Motor neuron (in vitro differentiated cells): ENCODE measurements around the gene LRMDA. TPM values are rescaled to one million over a fixed set of nuclear protein-coding genes. Genes with fewer than 3 reads are reported as not detected.

Source experiments
- ATAC-seq, 8 experiments: fragments of 200-7000 bp; cut with Tn5 transposase; replicated peaks in 6 of 8; 2 replicates each; pipeline ENCODE4 v1.8.0; 2021; ENCODE audit warnings: mild to moderate bottlenecking in 8 of 8, moderate library complexity in 8 of 8
- H3K27ac ChIP-seq, 2 donors: fragments of 250-450 bp; sonication (Bioruptor Pico); 2 replicates each; pipeline ENCODE4 v1.9.0; 2021; ENCODE audit warnings: antibody characterized with exemption in 2 of 2, mild to moderate bottlenecking in 2 of 2, moderate library complexity in 1 of 2
- H3K4me1 ChIP-seq, 2 donors: fragments of 250-450 bp; sonication (Bioruptor Pico); replicated peaks in 1 of 2; 2 replicates each; pipeline ENCODE4 v1.6.1; 2021; ENCODE audit warnings: antibody characterized with exemption in 2 of 2, mild to moderate bottlenecking in 2 of 2, moderate library complexity in 1 of 2
- H3K4me3 ChIP-seq, 5 donors: fragments of 250-450 bp; sonication (Bioruptor Pico); 2 replicates each; pipeline ENCODE4 v1.9.0; 2021; ENCODE audit warnings: antibody characterized with exemption in 5 of 5, mild to moderate bottlenecking in 5 of 5, moderate library complexity in 4 of 5
- WGBS, 10 experiments: fragments of 450-650 bp; shearing (Covaris generic); methylation state at CpG; one replicate each; pipeline ENCODE4 v1.0.0; 2022; 5-methylcytosine and 5-hydroxymethylcytosine counted together
- in situ Hi-C, 9 experiments: fragments of 400-800 bp; cut with MboI; loops; one replicate each; pipeline ENCODE4 v1.15.0; 2021; ENCODE audit warnings: low sequenced_read_pairs in 9 of 9, low pct_unique_long_range_greater_than_20kb in 2 of 9; ENCODE audit not compliant: unreplicated experiment in 9 of 9
- total RNA-seq, 8 experiments: library from RNA; unstranded; fragments of 300-600 nt; gene quantifications; 2 replicates each; pipeline versions ENCODE4 v1.2.3 to v1.2.4, GENCODE V29; 2022

Gene LRMDA
- total RNA-seq, 8 experiments from 2014 or later, result 0.85 to 5.4 (median 2.2) TPM; not detected in 1

GRCh38 chr10:76459016-76459730, 1027.7 kb downstream of the LRMDA start:
- no peak for ATAC-seq

GRCh38 chr10:76461024-76461423, 1029.6 kb downstream of the LRMDA start:
- WGBS, 10 experiments, result 11 to 100% (median 81%) methylated on average over 1 to 3 of the region's 3 CpGs; no CpG with 5 or more reads in 1 of the 10 experiments
- ATAC-seq, result no peak
- peaks cover 0 to 2% of the 10 kb centered on the region in 2 donors for H3K4me1 ChIP-seq
- in situ Hi-C loops, result no loop called here
- H3K4me3 ChIP-seq, result no peak overlapping the region
- H3K27ac ChIP-seq, result no peak overlapping the region

More at GRCh38 chr10:76459016-76459730, 1027.7 kb downstream of the LRMDA start:
- no peak overlapping the region for H3K4me3 ChIP-seq
- H3K27ac ChIP-seq, result no peak overlapping the region
- peaks cover 0 to 2% of the 10 kb centered on the region in 2 donors for H3K4me1 ChIP-seq
- 60 to 100% (median 89%) methylated on average over 2 to 7 of the region's 8 CpGs for WGBS, 10 experiments
- in situ Hi-C loops, result no loop called here

- 38 to 86% (median 45%) methylated on average over 1 of the region's 1 CpG; no CpG with 5 or more reads in 6 of the 10 experiments for WGBS, 10 experiments
- no peak overlapping the region for H3K27ac ChIP-seq
- H3K4me1 ChIP-seq, result peaks cover 0 to 14% of the 10 kb centered on the region in 2 donors
- no peak overlapping the region for H3K4me3 ChIP-seq
- ATAC-seq, result no peak
- in situ Hi-C loops, result no loop called here
Observed at GRCh38 chr10:76463111-76463510, 1031.7 kb downstream of the LRMDA start.

GRCh38 chr10:76466836-76467503, 1035.5 kb downstream of the LRMDA start:
- Histone ChIP-seq H3K27ac (no peak overlapping the region), H3K4me1 (peaks cover 0 to 18% of the 10 kb centered on the region in 2 donors), H3K4me3 (no peak overlapping the region)
- WGBS, 10 experiments, result 43 to 93% (median 79%) methylated on average over 2 to 6 of the region's 6 CpGs; no CpG with 5 or more reads in 1 of the 10 experiments
- no peak for ATAC-seq
- in situ Hi-C loops, result no loop called here

- in situ Hi-C loops, result no loop called here
- no peak for ATAC-seq
Observed at GRCh38 chr10:76469675-76470074, 1038.3 kb downstream of the LRMDA start.

GRCh38 chr10:76479103-76479790, 1047.8 kb downstream of the LRMDA start:
- no peak for ATAC-seq
- Histone ChIP-seq H3K4me1 (no peaks in the 10 kb centered on the region), H3K4me3 (no peak overlapping the region), H3K27ac (no peak overlapping the region)
- in situ Hi-C loops, result no loop called here
- 0 to 100% (median 83%) methylated on average over 1 to 5 of the region's 5 CpGs for WGBS, 10 experiments

More at GRCh38 chr10:76469675-76470074, 1038.3 kb downstream of the LRMDA start:
- H3K4me1 ChIP-seq, result peaks cover 0 to 16% of the 10 kb centered on the region in 2 donors
- no peak overlapping the region for H3K4me3 ChIP-seq
- H3K27ac ChIP-seq, result no peak overlapping the region

- no peak for ATAC-seq
- in situ Hi-C loops, result no loop called here
Observed at GRCh38 chr10:76481178-76481577, 1049.8 kb downstream of the LRMDA start.

GRCh38 chr10:76487582-76487981, 1056.2 kb downstream of the LRMDA start:
- Histone ChIP-seq H3K27ac (no peak overlapping the region), H3K4me1 (no peaks in the 10 kb centered on the region), H3K4me3 (no peak overlapping the region)
- 88 to 100% (median 100%) methylated on average over 1 of the region's 1 CpG; no CpG with 5 or more reads in 2 of the 10 experiments for WGBS, 10 experiments
- in situ Hi-C loops, result no loop called here
- no peak for ATAC-seq

More at GRCh38 chr10:76481178-76481577, 1049.8 kb downstream of the LRMDA start:
- H3K27ac ChIP-seq, result no peak overlapping the region
- WGBS, 10 experiments, result 76 to 100% (median 90%) methylated on average over 1 to 2 of the region's 2 CpGs
- no peak overlapping the region for H3K4me3 ChIP-seq
- no peaks in the 10 kb centered on the region for H3K4me1 ChIP-seq

GRCh38 chr10:76488602-76489001, 1057.2 kb downstream of the LRMDA start:
- in situ Hi-C loops, result no loop called here
- no peak for ATAC-seq
- Histone ChIP-seq H3K27ac (no peak overlapping the region), H3K4me1 (no peaks in the 10 kb centered on the region), H3K4me3 (no peak overlapping the region)
- 63 to 100% (median 100%) methylated on average over 1 of the region's 1 CpG; no CpG with 5 or more reads in 3 of the 10 experiments for WGBS, 10 experiments

GRCh38 chr10:76491216-76491615, 1059.8 kb downstream of the LRMDA start:
- H3K4me1 ChIP-seq, result no peaks in the 10 kb centered on the region
- in situ Hi-C loops, result no loop called here
- ATAC-seq, result no peak
- H3K27ac ChIP-seq, result no peak overlapping the region
- no peak overlapping the region for H3K4me3 ChIP-seq

- no peak for ATAC-seq
- H3K4me3 ChIP-seq, result no peak overlapping the region
- WGBS, 10 experiments, result 7 to 94% (median 74%) methylated on average over 2 to 3 of the region's 3 CpGs
- in situ Hi-C loops, result no loop called here
- H3K4me1 ChIP-seq, result no peaks in the 10 kb centered on the region
- no peak overlapping the region for H3K27ac ChIP-seq
Observed at GRCh38 chr10:76492026-76492425, 1060.6 kb downstream of the LRMDA start.

GRCh38 chr10:76492678-76493472, 1061.5 kb downstream of the LRMDA start:
- WGBS, 10 experiments, result 20 to 100% (median 79%) methylated on average over 1 to 3 of the region's 5 CpGs; no CpG with 5 or more reads in 2 of the 10 experiments
- H3K4me3 ChIP-seq, result no peak overlapping the region
- in situ Hi-C loops, result no loop called here
- no peak for ATAC-seq
- no peaks in the 10 kb centered on the region for H3K4me1 ChIP-seq
- no peak overlapping the region for H3K27ac ChIP-seq

GRCh38 chr10:76497666-76498065, 1066.2 kb downstream of the LRMDA start:
- Histone ChIP-seq H3K27ac (no peak overlapping the region), H3K4me1 (no peaks in the 10 kb centered on the region), H3K4me3 (no peak overlapping the region)
- ATAC-seq, result no peak
- in situ Hi-C loops, result no loop called here
